Measurements from ENCODE around the gene PTER. TPM values are rescaled to one million over a fixed set of nuclear protein-coding genes. Genes with fewer than 3 reads are reported as not detected.
A peak's percentile ranks its signal among the peaks of the same experiment; 100 is the strongest.

Gene PTER
- total and polyA plus RNA-seq, 11 donors: 3.4 to 19.3 (median 12.9) TPM

- WGBS, 4 donors: 35 to 38% (median 37%) methylated on average over 1 of the region's 1 CpG
- no peak for TF ChIP-seq POLR2A (IDR thresholded peaks at IDR 0.05)
- TF ChIP-seq CTCF (IDR thresholded peaks at IDR 0.05): no peak
- ATAC-seq (no peak), DNase-seq (no peak)
- Histone ChIP-seq H3K36me3 (peaks cover 0 to 6% (median 0%) of the 10 kb centered on the region in 9 donors), H3K27me3 (no peaks in the 10 kb centered on the region), H3K4me1 (peaks cover 0 to 53% (median 19%) of the 10 kb centered on the region in 12 donors), H3K9me3 (no peaks in the 10 kb centered on the region), H3K27ac (peak overlapping the region in 1 of 12 donors; percentile 3), H3K4me3 (peak overlapping the region in 1 of 12 donors; percentile 14)
- intact Hi-C loops (cut with DNase I): loop anchor here in 2 of 10 donors (10.0 kb wide), 3 partner anchors 336 to 766 kb away; partner anchors contain the start of gene TRDMT1 (in 1 of the 2)
Measured at GRCh38 chr10:16439295-16439694, 2.5 kb downstream of the PTER start.

- intact Hi-C loops (cut with DNase I): no loop called here
- Histone ChIP-seq H3K4me3 (no peak overlapping the region), H3K36me3 (peaks cover 0 to 10% (median 0%) of the 10 kb centered on the region in 9 donors), H3K4me1 (peaks cover 0 to 53% (median 19%) of the 10 kb centered on the region in 12 donors), H3K27me3 (no peaks in the 10 kb centered on the region), H3K9me3 (no peaks in the 10 kb centered on the region), H3K27ac (no peak overlapping the region)
- TF ChIP-seq POLR2A (IDR thresholded peaks at IDR 0.05) (no peak), CTCF (IDR thresholded peaks at IDR 0.05) (no peak)
- no peak for ATAC-seq
- 70 to 85% (median 71%) methylated on average over 12 of the region's 12 CpGs for WGBS, 4 donors
- DNase-seq: no peak
Measured at GRCh38 chr10:16440396-16441133, 3.8 kb downstream of the PTER start.

DNA sequence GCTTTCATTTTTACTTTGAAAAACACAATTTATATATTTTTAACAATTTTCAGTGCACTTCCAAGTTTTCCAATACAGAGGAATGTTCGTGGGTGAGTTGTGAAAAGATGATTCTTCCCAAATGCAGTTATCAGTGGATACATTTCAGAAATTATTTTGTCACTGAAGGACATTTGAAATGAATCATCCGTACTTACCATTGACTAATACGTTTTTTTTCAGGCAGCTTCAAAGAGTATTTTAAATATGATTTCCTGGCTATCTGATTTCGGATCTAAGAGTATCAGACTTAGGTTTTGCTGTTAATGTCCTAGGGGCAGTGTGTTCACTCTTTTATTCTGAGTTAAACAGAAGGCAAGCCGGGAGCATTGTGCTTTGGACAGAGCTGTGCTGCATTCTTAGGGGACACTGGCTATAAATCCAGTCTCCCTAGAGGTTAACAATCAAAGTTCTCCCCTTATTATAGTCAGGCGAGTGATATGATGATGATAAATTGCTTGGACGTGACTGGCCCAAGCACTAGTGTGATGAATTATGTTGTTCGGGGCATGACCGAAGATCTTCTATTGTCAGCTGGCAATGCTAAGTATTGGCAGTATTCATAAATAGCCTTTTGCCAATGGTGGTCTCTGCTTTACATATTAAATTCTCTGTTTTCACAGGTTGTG, 4.5 kb downstream of the PTER start:
- intact Hi-C loops (cut with DNase I): no loop called here
- ATAC-seq: no peak
- no peak overlapping the region for H3K4me3 ChIP-seq
- peaks cover 0 to 10% (median 0%) of the 10 kb centered on the region in 9 donors for H3K36me3 ChIP-seq
- H3K4me1 ChIP-seq: peaks cover 0 to 56% (median 19%) of the 10 kb centered on the region in 12 donors
- WGBS, 4 donors: 57 to 69% (median 65%) methylated on average over 9 of the region's 9 CpGs
- H3K27ac ChIP-seq: no peak overlapping the region
- no peaks in the 10 kb centered on the region for H3K9me3 ChIP-seq
- no peak for DNase-seq
- no peaks in the 10 kb centered on the region for H3K27me3 ChIP-seq
- TF ChIP-seq CTCF (IDR thresholded peaks at IDR 0.05) (no peak), POLR2A (IDR thresholded peaks at IDR 0.05) (no peak)

DNA sequence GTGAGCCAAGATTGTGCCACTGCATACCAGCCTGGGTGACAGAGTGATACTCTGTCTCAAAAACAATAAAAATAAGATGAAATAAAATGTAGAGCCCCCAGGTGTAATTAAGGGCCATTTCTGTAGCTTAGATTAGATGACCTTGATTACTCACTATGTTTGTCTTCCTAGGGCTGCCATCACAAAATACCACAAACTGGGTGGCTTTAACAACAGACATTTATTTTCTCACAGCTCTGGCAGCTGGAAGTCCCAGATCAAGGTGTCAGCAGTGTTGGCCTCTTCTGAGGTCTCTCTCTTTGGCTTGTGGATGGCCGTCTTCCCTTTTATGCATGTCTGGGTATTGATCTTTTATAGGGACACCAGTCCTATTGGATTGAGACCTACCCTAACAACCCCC, 6.1 kb downstream of the PTER start:
- no peak for DNase-seq
- Histone ChIP-seq H3K4me3 (no peak overlapping the region), H3K4me1 (peaks cover 0 to 49% (median 14%) of the 10 kb centered on the region in 12 donors), H3K36me3 (peaks cover 0 to 10% (median 0%) of the 10 kb centered on the region in 9 donors), H3K27ac (no peak overlapping the region), H3K27me3 (no peaks in the 10 kb centered on the region), H3K9me3 (no peaks in the 10 kb centered on the region)
- WGBS, 4 donors: 70 to 100% (median 95%) methylated on average over 1 of the region's 1 CpG
- intact Hi-C loops (cut with DNase I): no loop called here
- ATAC-seq: no peak
- TF ChIP-seq POLR2A (IDR thresholded peaks at IDR 0.05) (no peak), CTCF (IDR thresholded peaks at IDR 0.05) (no peak)
